GM12878 (cell line): ENCODE results near the gene NPM3. TPM values are rescaled to one million over a fixed set of nuclear protein-coding genes. Genes with fewer than 3 reads are reported as not detected.

Experiments used
- BACH1 ChIP-seq: fragments of 450-650 bp; IDR thresholded peaks from 2 replicates; pipeline ENCODE4 v1.6.1; 2017; ENCODE audit warnings: mild to moderate bottlenecking, borderline replicate concordance
- BCL11A ChIP-seq: IDR thresholded peaks from 2 replicates; pipeline ENCODE4 v1.6.1; 2011; ENCODE audit warnings: low read depth, low read length
- CREB1 ChIP-seq: IDR thresholded peaks from 2 replicates; pipeline ENCODE4 v1.6.1; 2012; ENCODE audit warnings: low read depth, mild to moderate bottlenecking, inconsistent platforms
- EGR1 ChIP-seq, 2 experiments: IDR thresholded peaks; 1 replicate in 1 of 2; 2 replicates in 1 of 2; pipeline ENCODE4 v1.6.1; 2011 to 2012; ENCODE audit warnings: low read depth in 2 of 2, low read length in 2 of 2, borderline replicate concordance in 1 of 2, mild to moderate bottlenecking in 1 of 2, moderate library complexity in 1 of 2
- ESRRA ChIP-seq: IDR thresholded peaks from 2 replicates; pipeline ENCODE4 v1.6.1; 2012; ENCODE audit warnings: mild to moderate bottlenecking, low read length, improper control_type of control experiment
- FOXM1 ChIP-seq: IDR thresholded peaks from 2 replicates; pipeline ENCODE4 v1.6.1; 2012; ENCODE audit warnings: low read depth, mild to moderate bottlenecking, inconsistent platforms, low read length, moderate library complexity
- GATAD2B ChIP-seq: fragments of 450-650 bp; conservative IDR thresholded peaks from 2 replicates; pipeline ENCODE4 v1.6.1; 2017; ENCODE audit warnings: low read depth, mild to moderate bottlenecking, moderate library complexity
- PAX5 ChIP-seq: IDR thresholded peaks from 2 replicates; pipeline ENCODE4 v1.6.1; 2011; ENCODE audit warnings: low read depth, low read length, borderline replicate concordance
- PAX8 ChIP-seq: fragments of 450-650 bp; IDR thresholded peaks from 2 replicates; pipeline ENCODE4 v1.6.1; 2017; ENCODE audit warnings: mild to moderate bottlenecking, moderate library complexity
- RELA ChIP-seq: fragments of 450-650 bp; IDR thresholded peaks from 2 replicates; pipeline ENCODE4 v1.8.0; 2014; ENCODE audit warnings: borderline replicate concordance; ENCODE audit not compliant: partially characterized antibody
- SIN3A ChIP-seq: IDR thresholded peaks from 2 replicates; pipeline ENCODE4 v1.6.1; 2012; ENCODE audit warnings: low read depth, low read length, improper control_type of control experiment
- STAT3 ChIP-seq: IDR thresholded peaks from 2 replicates; pipeline ENCODE4 v1.6.1; 2011; ENCODE audit warnings: low read depth, low read length, improper control_type of control experiment
- TAF1 ChIP-seq: IDR thresholded peaks from 2 replicates; pipeline ENCODE4 v1.6.1; 2011; ENCODE audit warnings: mild to moderate bottlenecking, low read depth, low read length, borderline replicate concordance
- polyA plus RNA-seq, 11 experiments: library from polyadenylated mRNA; depleted of rRNA in 4 of 11; unstranded in 6 of 11; stranded (reverse) in 5 of 11; fragments of >200 nt; fragmentation: Nextera tagmentation in 4 of 11; fragmentation: Illumina TruSeq in 1 of 11; extraction: Ambion mirVana in 4 of 11; extraction: Trizol in 1 of 11; gene quantifications; 1 replicate in 1 of 11; 2 replicates in 10 of 11; pipeline versions ENCODE4 v1.2.1 to v1.2.3, GENCODE V29; 2011 to 2016; ENCODE audit warnings: inconsistent platforms in 2 of 11, missing spikeins in 2 of 11, low read depth in 1 of 11
- total RNA-seq, 4 experiments: library from RNA; depleted of rRNA in 3 of 4; stranded (reverse); fragments of >200 nt in 3 of 4; fragmentation: Illumina TruSeq in 1 of 4; extraction: Trizol in 1 of 4; gene quantifications; 2 replicates each; pipeline versions ENCODE4 v1.2.1 to v1.2.3, GENCODE V29; 2013 to 2021
- TF ChIP-seq, protein P1 (sequence below): fragments of 450-650 bp; IDR thresholded peaks from 2 replicates; pipeline ENCODE4 v1.6.1; 2017; ENCODE audit warnings: borderline replicate concordance
- TF ChIP-seq, protein P2 (sequence below): fragments of 450-650 bp; IDR thresholded peaks from 2 replicates; pipeline ENCODE4 v1.6.1; 2016; ENCODE audit warnings: mild to moderate bottlenecking
- TF ChIP-seq, protein P3 (sequence below): fragments of 450-650 bp; IDR thresholded peaks from 2 replicates; pipeline ENCODE4 v1.6.1; 2016; ENCODE audit warnings: mild to moderate bottlenecking, moderate library complexity, borderline replicate concordance
- TF ChIP-seq, protein P4 (sequence below): fragments of 450-650 bp; formaldehyde crosslinking; IDR thresholded peaks from 2 replicates; pipeline ENCODE4 v1.4.0; 2022; ENCODE audit warnings: mild to moderate bottlenecking, moderate library complexity
- TF ChIP-seq, protein P5 (sequence below): IDR thresholded peaks from 2 replicates; pipeline ENCODE4 v1.6.1; 2011; ENCODE audit warnings: low read depth, low read length, improper control_type of control experiment, borderline replicate concordance

NPM3 gene
- total and polyA plus RNA-seq, 10 of the 15 experiments (the other 5 are each of a cell fraction or from before 2014, with no cell fraction given): 13.0 to 171 (median 93.3) TPM

DNA sequence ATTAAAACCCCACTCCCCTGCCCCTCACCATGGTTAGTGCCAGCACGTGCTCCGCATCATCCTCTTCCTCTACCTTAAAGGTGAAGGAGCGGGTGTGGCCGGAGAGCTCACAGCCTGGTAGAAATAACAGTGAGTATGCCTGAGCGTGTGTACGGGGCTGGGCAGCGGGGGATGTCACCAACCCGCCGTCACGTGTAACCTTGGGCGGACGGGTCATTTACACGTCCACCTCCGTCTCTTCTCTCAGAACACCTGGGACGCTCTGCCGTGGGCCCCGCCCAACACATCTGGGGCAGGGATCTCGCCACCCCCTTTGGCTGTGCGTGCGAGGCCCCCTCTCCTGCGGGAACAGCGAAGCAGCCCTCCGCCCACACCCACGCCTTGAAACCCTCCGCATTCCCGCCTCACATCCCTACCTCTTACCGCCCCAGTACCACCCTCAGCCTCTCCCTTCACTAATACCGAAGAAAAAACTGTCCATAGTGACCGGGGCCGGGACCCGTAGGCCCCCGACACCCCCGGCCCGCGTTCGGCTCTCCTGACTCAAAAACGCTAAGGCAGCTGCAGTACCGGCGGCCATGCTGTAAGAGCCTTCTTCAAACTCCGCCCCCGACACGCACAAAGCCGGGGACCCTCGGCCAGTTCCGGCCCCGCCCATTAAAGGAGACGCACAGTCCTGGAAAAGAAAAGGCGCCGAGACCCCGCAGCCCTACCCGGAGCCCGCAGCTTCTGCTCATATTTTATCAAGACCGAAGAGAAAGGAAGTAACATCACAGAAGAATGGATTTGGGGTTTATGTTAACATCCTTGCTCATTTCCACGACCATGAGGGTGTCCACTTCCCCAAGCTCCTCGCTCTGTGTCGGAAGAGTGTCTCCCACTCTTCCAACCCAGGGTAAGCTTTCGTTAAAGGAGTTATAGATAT is at the start of gene NPM3 (continued):
- TF ChIP-seq, protein P1, sequence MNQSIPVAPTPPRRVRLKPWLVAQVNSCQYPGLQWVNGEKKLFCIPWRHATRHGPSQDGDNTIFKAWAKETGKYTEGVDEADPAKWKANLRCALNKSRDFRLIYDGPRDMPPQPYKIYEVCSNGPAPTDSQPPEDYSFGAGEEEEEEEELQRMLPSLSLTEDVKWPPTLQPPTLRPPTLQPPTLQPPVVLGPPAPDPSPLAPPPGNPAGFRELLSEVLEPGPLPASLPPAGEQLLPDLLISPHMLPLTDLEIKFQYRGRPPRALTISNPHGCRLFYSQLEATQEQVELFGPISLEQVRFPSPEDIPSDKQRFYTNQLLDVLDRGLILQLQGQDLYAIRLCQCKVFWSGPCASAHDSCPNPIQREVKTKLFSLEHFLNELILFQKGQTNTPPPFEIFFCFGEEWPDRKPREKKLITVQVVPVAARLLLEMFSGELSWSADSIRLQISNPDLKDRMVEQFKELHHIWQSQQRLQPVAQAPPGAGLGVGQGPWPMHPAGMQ: no peak
- TF ChIP-seq, protein P2, sequence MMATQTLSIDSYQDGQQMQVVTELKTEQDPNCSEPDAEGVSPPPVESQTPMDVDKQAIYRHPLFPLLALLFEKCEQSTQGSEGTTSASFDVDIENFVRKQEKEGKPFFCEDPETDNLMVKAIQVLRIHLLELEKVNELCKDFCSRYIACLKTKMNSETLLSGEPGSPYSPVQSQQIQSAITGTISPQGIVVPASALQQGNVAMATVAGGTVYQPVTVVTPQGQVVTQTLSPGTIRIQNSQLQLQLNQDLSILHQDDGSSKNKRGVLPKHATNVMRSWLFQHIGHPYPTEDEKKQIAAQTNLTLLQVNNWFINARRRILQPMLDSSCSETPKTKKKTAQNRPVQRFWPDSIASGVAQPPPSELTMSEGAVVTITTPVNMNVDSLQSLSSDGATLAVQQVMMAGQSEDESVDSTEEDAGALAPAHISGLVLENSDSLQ: no peak
- no peak for TF ChIP-seq BCL11A
- TF ChIP-seq ESRRA: no peak
- TF ChIP-seq, protein P3, sequence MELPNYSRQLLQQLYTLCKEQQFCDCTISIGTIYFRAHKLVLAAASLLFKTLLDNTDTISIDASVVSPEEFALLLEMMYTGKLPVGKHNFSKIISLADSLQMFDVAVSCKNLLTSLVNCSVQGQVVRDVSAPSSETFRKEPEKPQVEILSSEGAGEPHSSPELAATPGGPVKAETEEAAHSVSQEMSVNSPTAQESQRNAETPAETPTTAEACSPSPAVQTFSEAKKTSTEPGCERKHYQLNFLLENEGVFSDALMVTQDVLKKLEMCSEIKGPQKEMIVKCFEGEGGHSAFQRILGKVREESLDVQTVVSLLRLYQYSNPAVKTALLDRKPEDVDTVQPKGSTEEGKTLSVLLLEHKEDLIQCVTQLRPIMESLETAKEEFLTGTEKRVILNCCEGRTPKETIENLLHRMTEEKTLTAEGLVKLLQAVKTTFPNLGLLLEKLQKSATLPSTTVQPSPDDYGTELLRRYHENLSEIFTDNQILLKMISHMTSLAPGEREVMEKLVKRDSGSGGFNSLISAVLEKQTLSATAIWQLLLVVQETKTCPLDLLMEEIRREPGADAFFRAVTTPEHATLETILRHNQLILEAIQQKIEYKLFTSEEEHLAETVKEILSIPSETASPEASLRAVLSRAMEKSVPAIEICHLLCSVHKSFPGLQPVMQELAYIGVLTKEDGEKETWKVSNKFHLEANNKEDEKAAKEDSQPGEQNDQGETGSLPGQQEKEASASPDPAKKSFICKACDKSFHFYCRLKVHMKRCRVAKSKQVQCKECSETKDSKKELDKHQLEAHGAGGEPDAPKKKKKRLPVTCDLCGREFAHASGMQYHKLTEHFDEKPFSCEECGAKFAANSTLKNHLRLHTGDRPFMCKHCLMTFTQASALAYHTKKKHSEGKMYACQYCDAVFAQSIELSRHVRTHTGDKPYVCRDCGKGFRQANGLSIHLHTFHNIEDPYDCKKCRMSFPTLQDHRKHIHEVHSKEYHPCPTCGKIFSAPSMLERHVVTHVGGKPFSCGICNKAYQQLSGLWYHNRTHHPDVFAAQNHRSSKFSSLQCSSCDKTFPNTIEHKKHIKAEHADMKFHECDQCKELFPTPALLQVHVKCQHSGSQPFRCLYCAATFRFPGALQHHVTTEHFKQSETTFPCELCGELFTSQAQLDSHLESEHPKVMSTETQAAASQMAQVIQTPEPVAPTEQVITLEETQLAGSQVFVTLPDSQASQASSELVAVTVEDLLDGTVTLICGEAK: peak; percentile 70; the same call in 1 of the 2 replicates
- TF ChIP-seq GATAD2B: peak; percentile 47; the same call in 1 of the 2 replicates
- no peak for TF ChIP-seq SIN3A
- TF ChIP-seq STAT3: no peak
- TF ChIP-seq EGR1 (IDR thresholded peaks at IDR 0.05; ENCODE audit: borderline replicate concordance in 1 of 2, low read depth in 2 of 2, low read length in 2 of 2): peak in 1 of 2 experiments; percentile 72; a peak in 1 of 3 replicates
- TF ChIP-seq, protein P4, sequence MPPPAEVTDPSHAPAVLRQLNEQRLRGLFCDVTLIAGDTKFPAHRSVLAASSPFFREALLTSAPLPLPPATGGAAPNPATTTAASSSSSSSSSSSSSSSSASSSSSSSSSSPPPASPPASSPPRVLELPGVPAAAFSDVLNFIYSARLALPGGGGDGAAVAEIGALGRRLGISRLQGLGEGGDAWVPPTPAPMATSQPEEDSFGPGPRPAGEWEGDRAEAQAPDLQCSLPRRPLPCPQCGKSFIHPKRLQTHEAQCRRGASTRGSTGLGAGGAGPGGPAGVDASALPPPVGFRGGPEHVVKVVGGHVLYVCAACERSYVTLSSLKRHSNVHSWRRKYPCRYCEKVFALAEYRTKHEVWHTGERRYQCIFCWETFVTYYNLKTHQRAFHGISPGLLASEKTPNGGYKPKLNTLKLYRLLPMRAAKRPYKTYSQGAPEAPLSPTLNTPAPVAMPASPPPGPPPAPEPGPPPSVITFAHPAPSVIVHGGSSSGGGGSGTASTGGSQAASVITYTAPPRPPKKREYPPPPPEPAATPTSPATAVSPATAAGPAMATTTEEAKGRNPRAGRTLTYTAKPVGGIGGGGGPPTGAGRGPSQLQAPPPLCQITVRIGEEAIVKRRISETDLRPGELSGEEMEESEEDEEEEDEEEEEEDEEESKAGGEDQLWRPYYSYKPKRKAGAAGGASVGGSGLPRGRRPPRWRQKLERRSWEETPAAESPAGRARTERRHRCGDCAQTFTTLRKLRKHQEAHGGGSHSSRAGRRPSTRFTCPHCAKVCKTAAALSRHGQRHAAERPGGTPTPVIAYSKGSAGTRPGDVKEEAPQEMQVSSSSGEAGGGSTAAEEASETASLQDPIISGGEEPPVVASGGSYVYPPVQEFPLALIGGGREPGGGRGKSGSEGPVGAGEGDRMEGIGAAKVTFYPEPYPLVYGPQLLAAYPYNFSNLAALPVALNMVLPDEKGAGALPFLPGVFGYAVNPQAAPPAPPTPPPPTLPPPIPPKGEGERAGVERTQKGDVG: no peak
- TF ChIP-seq CREB1: peak; percentile 97
- TF ChIP-seq PAX8: no peak
- no peak for TF ChIP-seq FOXM1
- TF ChIP-seq BACH1: 0 out of 2 replicates have a peak, but pooled peaks have one; percentile 41
- peak; percentile 73; the same call in 1 of the 2 replicates for TF ChIP-seq TAF1
- no peak for TF ChIP-seq PAX5
- TF ChIP-seq, protein P5, sequence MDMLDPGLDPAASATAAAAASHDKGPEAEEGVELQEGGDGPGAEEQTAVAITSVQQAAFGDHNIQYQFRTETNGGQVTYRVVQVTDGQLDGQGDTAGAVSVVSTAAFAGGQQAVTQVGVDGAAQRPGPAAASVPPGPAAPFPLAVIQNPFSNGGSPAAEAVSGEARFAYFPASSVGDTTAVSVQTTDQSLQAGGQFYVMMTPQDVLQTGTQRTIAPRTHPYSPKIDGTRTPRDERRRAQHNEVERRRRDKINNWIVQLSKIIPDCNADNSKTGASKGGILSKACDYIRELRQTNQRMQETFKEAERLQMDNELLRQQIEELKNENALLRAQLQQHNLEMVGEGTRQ: no peak
- TF ChIP-seq RELA: no peak
